PC-3 (cell line): Measurements from ENCODE around the gene CCDC187.

Experiments used
- EZH2phosphoT487 ChIP-seq: fragments of 300-600 bp; sonication (generic); IDR thresholded peaks from 2 replicates; pipeline ENCODE4 v1.6.1; 2018; ENCODE audit warnings: mild to moderate bottlenecking, antibody characterized with exemption, low read length, borderline replicate concordance
- TF ChIP-seq, protein P1 (sequence below): fragments of 300-600 bp; sonication (generic); conservative IDR thresholded peaks from 2 replicates; pipeline ENCODE4 v1.5.1; 2017; ENCODE audit warnings: antibody characterized with exemption, low read depth, mild to moderate bottlenecking, low read length

DNA sequence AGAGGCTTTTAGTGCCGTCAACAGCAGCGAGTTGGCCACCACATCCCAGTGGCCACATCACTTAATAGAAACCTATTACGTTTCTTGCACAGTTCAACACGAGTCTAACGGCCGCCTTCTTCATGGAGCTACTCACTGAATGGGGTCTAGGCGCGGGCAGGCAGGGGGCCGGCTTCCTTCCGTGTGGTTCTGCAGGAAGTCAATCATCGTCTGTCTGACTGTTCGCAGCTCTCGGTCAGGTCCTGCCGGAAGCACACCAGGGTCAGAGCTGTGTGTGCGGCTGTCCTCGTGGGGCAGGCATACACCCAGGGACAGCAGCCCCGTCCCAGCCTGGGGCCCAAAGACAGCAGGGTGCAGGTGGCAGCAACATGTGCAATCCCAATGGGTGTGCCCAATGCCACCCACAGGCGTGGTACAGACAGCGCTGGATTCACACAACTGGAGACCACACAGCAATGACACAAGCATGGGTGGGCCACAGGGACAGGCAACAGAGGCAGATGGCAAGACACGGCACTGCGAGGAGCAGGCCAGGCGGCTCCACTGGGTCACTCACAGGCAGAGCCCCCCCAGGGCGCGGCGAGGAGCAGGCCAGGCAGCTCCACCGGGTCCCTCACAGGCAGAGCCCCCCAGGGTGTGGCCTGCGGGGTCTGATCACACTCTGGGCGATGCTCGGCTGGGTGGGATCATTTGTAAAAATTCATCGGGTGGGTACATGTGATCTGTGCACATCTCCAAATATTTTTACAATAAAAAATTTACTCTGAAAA lies 79.8 kb downstream of the CCDC187 start:
- TF ChIP-seq, protein P1, sequence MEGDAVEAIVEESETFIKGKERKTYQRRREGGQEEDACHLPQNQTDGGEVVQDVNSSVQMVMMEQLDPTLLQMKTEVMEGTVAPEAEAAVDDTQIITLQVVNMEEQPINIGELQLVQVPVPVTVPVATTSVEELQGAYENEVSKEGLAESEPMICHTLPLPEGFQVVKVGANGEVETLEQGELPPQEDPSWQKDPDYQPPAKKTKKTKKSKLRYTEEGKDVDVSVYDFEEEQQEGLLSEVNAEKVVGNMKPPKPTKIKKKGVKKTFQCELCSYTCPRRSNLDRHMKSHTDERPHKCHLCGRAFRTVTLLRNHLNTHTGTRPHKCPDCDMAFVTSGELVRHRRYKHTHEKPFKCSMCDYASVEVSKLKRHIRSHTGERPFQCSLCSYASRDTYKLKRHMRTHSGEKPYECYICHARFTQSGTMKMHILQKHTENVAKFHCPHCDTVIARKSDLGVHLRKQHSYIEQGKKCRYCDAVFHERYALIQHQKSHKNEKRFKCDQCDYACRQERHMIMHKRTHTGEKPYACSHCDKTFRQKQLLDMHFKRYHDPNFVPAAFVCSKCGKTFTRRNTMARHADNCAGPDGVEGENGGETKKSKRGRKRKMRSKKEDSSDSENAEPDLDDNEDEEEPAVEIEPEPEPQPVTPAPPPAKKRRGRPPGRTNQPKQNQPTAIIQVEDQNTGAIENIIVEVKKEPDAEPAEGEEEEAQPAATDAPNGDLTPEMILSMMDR: no peak
- no peak for TF ChIP-seq EZH2phosphoT487
